NCI-H1694 (cell line): ENCODE results near the gene SNORC.

ENCODE experiments used
- DNase-seq: peaks from one replicate; lab custom pipeline; 2025; lab: John Stamatoyannopoulos, UW

Gene SNORC

DNA sequence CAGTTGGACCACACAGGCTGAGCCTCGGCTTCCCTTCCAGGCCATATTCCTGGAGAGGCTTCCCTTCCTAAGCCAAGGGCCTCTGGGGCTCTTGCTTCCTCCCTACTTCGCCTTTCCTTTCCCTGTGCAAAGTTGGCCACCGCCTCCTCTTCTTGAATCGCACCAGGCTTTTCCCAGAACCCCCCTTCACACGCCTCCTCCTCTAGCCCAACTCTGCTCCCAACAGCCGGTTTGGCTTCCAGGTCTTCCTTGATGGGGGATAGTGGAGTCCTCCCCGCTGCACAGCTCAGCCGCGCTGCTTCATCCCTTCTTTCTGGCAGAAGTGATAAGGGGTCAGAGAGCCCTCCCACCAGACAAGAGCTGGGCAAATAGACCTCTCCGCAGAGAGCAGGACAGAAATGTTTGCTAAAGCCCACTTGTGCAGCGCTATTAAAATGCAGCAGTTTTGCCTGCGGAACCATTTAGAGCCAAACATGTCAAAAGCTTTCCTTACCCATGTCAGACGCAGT lies 56.4 kb downstream of the SNORC start:
- no peak for DNase-seq

- DNase-seq = no peak
These were observed 57.1 kb downstream of the SNORC start for GRCh38 chr2:232927032-232927792.

- DNase-seq = no peak
These were observed 57.9 kb downstream of the SNORC start for GRCh38 chr2:232927793-232928550.
